ENCODE results near the gene TMCO4.
A peak's percentile ranks its signal among the peaks of the same experiment; 100 is the strongest.

The TMCO4 gene

DNA sequence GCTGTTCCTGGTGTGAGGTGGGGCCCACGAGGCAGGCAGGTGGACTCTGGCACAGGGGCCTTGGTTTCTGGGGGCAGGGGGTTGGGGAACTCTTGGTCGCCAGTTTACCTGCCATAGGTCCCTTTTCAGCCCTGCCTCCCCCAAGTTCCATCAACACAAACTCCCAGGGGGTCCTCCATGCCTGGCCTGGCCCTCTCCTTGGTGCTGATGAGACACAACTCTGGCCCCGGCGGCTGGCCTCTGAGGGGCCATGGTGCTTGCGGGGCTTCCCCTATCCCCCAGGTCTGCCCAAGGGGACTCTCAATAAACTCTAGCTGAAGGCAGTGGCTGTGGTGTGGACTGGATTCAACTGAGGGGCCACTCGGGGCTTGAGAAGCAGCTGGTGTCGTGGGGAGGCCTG, 119.1 kb downstream of the TMCO4 start:
- FAIRE-seq, result no peak

DNA sequence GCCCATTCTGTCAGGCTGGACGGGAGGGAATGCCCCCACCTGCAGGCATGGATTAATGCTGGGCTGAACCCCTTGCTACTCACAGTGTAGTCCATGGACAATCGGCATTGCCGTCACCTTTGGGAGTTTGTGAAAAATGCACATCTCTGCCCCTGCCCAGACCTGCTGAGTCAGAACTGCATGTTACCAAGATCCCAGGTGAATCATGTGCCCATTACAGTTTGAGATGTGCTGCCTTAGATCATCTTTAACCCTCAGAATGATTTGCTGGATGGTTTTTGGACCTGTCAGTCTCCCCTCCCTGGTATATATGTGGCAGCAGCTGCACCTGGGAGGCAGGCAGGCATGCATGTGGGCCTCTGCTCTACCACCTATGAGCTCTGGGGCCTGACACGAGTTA, 120.0 kb downstream of the TMCO4 start:
- no peak for FAIRE-seq

DNA sequence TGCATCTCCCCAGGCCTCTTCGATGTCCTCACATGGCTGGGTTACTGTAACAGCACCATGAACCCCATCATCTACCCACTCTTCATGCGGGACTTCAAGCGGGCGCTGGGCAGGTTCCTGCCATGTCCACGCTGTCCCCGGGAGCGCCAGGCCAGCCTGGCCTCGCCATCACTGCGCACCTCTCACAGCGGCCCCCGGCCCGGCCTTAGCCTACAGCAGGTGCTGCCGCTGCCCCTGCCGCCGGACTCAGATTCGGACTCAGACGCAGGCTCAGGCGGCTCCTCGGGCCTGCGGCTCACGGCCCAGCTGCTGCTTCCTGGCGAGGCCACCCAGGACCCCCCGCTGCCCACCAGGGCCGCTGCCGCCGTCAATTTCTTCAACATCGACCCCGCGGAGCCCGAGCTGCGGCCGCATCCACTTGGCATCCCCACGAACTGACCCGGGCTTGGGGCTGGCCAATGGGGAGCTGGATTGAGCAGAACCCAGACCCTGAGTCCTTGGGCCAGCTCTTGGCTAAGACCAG, 120.7 kb downstream of the TMCO4 start:
- no peak for FAIRE-seq

DNA sequence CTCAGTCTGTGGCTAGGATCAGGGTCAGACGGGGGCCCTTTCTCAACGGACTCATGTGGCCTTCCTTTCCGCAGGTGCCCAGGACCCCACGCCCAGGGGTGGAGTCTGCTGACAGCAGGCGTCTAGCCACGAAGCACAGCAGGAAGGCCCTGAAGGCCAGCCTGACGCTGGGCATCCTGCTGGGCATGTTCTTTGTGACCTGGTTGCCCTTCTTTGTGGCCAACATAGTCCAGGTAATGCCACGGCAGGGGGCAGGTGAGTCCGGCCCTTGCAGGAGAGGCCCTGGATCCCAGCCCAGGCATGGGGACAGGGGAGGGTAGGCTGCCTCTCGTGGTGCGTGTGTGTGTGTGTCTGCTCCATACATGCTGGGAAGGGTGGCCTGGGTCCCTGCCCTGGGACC, 121.2 kb downstream of the TMCO4 start:
- no peak for FAIRE-seq

DNA sequence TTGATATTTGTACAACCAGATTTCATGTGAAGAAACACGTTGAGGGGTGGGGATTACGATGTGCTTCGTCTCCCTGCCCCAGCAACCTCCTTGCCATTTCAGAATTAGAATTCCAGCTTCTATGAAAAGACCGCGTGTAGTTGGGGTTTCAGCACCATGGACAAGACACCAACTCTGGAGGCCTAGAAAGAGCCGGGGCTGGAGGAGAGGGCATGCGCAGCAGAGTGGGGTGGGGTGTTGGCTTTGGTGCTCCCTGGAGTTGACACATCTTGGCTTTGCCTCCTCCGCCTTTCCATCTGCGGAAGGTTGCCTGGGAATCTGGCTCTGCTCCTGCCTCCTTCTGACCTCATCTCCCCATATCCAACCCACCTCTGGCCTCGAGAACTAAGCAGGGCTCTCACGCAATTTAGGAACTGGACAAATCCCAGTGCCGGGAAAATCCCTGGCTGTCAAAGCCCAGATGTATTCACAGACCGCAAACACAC, 123.2 kb downstream of the TMCO4 start:
- FAIRE-seq, result no peak

DNA sequence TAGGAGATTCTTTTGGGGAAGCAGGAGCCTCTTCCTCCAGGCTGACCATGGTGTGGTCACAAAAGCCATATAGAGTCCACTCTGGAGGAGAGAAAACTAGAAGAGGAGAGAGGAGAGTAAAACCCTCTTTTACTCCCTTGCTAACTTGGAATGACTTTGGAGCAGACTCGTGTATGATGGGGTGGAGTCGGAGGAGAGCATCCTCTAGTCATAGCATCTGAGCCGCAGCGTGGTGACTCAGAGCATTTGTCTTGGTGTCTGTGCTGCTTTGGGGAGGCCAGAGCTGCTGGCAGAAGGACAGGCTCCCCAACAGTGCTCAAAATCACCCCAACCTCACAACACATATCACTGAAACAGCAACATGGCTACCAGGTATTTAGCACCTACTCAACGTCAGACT, 123.9 kb downstream of the TMCO4 start:
- no peak for FAIRE-seq

DNA sequence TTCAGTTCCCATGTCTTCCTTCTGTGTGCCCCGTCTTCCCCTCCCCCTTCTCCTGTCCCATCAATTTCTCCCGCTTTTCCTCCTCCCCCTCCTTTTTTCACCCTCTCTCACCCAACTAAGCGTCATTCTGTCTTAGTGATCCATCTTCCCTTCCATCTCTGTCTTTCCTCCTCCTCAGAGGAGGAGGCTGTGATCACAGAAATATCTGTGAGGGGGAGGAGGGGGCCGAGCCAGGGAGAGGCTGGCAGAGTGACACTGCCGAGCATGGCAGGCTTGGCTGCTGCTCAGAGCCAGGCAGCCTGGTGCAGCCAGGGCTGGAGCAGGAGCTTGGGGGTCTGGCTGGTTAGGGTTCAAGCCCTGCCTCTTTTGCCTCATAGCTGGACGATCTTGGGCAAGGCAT, 127.5 kb downstream of the TMCO4 start:
- no peak for FAIRE-seq

DNA sequence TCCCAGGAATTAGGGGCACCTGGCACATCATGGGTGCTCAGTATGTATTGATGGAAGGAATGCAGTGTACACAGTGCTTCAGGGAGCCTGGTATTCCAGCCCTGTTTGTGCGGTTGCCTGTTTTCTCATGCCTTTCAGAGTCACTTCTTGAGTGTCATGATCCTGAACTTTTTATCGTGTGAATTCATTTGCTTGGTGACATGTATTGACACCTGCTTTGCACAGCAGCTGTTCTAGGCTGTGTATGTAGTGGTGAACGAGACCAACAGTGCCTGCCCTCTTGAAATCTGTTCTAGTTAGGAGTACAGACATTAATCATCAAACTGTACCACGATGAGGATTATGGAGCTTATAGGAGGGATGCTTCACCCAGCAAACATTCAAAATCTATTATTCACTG, 128.9 kb downstream of the TMCO4 start:
- no peak for FAIRE-seq

DNA sequence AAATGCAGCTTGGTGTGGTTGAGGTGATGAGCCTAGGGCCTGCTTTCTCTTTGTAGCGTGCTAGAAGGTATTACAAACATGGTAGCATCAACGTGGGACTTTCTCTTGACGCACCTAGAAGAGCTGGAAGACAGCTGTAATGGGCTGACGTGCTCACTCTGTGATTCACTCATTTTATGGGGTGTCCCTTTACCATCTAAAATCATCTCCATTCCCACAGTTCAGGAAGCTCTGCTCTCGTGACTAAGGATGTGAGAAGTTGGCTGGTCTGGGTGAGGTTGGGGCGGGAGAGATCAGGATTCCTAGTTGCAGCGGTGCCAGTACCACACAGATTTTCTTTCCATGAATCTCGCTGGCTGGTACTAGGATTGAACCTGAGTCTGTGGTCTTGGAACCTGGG, 130.8 kb downstream of the TMCO4 start:
- no peak for FAIRE-seq

DNA sequence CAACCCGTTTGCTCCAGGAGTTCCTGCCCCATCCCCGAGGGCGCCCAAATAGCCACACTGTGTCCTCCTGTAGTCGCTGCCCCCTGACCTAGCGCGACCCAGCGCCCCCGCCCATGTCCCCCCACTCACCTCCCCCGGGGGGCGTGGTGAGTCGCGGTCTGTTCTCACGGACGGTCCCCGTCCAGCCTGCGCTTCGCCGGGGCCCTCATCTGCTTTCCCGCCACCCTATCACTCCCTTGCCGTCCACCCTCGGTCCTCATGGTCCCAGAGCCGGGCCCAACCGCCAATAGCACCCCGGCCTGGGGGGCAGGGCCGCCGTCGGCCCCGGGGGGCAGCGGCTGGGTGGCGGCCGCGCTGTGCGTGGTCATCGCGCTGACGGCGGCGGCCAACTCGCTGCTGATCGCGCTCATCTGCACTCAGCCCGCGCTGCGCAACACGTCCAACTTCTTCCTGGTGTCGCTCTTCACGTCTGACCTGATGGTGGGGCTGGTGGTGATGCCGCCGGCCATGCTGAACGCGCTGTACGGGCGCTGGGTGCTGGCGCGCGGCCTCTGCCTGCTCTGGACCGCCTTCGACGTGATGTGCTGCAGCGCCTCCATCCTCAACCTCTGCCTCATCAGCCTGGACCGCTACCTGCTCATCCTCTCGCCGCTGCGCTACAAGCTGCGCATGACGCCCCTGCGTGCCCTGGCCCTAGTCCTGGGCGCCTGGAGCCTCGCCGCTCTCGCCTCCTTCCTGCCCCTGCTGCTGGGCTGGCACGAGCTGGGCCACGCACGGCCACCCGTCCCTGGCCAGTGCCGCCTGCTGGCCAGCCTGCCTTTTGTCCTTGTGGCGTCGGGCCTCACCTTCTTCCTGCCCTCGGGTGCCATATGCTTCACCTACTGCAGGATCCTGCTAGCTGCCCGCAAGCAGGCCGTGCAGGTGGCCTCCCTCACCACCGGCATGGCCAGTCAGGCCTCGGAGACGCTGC, 133.9 kb downstream of the TMCO4 start:
- FAIRE-seq, result no peak

DNA sequence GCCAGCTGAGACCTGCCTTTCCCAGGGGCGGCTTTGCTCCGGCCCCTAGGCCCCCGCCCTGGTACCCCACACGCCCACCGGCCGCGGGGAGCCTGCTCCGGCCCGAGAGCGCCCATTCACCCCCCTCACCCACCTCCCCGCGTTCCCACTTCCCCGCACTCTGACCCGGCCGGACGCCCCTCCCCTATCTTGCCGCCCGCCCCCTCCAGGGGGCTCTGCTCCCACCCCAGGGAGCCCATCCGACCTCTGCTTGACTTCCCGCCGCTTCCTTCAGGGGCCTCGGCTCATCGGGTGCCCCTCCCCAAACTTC, 134.6 kb downstream of the TMCO4 start:
- FAIRE-seq, result no peak

DNA sequence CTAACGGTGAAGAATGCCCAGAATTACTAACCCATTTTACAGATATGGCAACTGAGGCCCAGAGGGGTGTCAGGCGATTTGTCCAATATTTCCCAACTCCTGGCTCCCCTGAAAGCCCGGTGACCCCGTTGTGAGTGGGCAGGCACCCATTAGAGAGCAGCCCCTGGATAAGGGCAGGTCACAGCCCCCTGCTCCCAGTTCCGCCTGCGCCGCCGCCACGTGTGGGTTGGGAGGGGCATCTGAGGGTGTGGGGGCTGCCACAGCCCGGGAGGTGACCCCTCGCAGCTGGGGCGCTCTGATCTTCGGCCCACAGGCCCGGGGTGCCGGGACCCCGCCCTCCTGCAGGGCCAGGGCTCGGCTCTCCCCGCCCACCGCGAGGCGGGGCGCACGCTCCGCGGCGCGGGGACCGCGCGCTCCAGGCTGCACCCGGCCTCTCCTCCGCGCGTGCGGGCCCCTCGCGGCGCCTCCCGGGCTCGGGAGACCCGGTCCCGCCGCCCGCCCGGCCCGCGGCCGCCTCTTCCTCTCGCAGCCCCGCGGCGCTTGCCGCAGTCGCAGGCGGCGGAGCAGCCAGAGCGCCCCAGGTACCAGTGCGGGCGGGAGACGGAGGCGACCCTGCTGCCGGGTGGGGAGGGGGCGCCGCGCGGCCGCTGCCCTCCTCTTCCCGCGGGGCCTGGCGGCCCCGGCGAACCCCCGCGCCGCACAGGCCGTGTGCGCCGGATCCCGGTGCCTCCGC, 135.1 kb downstream of the TMCO4 start, which contains the start of gene HTR6:
TSS of gene HTR6 (plus strand) at position 423 of the 733 bp plus-strand sequence. CDS start 879 bp downstream, outside the sequence.
- no peak for FAIRE-seq

DNA sequence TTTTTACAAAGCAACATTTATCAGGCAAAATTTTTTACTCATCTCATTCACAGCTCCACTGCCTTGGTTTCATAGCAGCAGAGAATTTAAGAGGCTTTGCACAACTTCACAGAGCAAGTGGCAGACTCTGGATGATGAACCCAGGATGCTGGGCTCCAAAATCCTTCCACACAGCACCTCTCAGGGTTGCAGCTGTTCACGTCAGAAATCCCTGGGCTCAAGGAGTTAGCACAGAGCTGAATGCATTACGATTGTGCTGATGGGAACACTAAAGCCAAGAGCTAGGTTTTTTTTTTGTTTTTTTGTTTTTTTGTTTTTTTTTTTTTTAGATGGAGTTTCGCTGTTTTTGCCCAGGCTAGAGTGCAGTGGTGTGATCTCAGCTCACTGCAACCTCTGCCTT, 137.4 kb downstream of the TMCO4 start:
- FAIRE-seq, result no peak

DNA sequence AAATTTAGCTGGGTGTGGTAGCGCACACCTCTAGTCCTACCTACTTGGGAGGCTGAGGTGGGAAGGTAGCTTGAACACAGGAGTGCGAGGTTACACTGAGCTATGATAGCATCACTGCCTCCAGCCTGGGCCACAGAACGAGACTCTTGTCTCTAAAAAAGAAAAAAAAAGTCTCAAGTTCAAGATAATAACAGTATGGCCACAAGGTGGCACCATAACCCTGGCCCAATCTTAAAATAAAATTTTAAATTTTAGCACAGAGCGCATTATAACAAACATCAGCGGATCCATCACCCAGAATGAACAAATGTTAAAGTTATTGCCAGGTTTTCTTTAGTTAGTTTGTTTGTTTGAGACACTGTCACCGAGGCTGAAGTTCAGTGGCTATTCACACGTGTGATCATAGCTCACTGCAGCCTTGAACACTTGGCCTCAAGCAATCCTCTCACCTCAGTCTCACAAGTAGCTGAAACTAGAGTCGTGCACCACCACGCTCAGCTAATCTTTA, 137.9 kb downstream of the TMCO4 start:
- FAIRE-seq, result peak; percentile 65

DNA sequence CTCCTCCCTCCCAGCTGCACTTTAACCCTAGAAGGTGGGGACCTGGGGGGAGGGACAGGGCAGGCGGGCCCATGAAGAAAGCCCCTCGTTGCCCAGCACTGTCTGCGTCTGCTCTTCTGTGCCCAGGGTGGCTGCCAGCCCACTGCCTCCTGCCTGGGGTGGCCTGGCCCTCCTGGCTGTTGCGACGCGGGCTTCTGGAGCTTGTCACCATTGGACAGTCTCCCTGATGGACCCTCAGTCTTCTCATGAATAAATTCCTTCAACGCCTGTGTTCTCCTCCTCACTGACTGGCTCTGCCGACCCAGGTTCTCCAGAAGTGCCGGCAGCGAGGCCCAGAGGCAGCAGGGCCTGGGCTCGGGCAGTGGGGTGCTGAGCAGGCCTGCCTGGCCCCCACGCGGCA, 141.5 kb downstream of the TMCO4 start:
- FAIRE-seq, result no peak

DNA sequence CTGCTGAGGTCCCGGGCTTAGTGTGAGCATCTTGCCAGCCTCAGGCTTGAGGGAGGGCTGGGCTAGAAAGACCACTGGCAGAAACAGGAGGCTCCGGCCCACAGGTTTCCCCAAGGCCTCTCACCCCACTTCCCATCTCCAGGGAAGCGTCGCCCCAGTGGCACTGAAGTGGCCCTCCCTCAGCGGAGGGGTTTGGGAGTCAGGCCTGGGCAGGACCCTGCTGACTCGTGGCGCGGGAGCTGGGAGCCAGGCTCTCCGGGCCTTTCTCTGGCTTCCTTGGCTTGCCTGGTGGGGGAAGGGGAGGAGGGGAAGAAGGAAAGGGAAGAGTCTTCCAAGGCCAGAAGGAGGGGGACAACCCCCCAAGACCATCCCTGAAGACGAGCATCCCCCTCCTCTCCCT, 142.2 kb downstream of the TMCO4 start:
- FAIRE-seq, result no peak

DNA sequence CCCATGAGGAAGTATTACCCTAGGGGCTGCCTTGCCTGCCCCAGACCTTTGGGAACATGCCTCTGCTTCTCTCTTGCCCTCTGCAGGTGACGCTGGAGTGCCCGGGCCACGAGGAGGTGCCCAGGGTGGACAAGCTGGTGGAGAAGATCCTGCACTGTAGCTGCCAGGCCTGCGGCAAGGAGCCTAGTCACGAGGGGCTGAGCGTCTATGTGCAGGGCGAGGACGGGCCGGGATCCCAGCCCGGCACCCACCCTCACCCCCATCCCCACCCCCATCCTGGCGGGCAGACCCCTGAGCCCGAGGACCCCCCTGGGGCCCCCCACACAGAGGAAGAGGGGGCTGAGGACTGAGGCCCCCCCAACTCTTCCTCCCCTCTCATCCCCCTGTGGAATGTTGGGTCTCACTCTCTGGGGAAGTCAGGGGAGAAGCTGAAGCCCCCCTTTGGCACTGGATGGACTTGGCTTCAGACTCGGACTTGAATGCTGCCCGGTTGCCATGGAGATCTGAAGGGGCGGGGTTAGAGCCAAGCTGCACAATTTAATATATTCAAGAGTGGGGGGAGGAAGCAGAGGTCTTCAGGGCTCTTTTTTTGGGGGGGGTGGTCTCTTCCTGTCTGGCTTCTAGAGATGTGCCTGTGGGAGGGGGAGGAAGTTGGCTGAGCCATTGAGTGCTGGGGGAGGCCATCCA, 142.8 kb downstream of the TMCO4 start:
- FAIRE-seq, result no peak

DNA sequence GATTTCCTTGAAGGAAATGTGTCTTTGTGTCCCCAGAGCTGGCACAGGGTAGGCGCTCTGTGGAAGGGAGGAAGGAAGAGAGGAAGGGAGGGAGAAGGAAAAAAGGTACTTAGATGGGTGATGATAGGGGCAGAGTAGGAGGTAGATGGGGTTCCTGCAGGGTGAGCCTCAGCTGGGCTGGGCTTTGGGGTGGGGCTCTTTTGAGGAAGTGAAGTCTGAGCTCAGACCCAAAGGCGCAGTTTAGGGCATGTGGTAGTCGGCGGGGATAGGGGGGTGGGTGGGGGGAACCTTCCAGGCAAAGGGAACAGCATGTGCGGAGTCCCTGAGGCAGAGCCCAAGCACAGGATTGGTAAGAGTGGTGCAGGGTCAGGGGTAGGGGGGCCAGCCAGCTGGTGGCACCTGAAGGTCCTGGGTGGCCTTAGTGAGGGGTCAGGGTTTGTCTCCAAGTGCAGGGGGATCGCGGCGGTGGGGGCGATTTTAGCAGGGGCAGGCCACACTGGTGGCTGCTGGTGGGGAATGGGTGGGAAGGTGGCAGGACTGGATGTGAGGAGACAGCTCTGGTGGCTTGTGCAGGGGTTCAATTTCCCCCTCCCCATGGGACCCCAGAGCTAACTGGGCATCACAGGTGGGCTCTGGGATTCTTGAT, 143.5 kb downstream of the TMCO4 start:
- no peak for FAIRE-seq

DNA sequence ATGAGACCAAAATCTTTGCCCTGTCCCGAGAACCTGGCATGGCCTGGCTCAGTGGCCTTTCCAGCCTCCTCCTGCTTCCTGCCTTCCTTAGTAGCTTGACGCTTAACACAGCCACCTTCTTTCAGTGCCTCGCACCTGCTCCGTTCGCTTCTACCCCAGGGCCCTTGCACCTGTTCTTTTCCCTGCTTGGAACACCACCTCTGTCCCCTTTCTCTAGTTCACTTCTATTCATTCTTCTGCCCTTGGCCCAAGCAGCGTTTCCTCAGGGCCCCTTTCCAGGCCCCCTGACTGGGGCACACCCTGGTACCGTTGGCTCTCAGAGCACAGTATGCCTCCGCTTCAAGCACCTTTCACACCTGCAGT, 144.0 kb downstream of the TMCO4 start:
- FAIRE-seq, result no peak

DNA sequence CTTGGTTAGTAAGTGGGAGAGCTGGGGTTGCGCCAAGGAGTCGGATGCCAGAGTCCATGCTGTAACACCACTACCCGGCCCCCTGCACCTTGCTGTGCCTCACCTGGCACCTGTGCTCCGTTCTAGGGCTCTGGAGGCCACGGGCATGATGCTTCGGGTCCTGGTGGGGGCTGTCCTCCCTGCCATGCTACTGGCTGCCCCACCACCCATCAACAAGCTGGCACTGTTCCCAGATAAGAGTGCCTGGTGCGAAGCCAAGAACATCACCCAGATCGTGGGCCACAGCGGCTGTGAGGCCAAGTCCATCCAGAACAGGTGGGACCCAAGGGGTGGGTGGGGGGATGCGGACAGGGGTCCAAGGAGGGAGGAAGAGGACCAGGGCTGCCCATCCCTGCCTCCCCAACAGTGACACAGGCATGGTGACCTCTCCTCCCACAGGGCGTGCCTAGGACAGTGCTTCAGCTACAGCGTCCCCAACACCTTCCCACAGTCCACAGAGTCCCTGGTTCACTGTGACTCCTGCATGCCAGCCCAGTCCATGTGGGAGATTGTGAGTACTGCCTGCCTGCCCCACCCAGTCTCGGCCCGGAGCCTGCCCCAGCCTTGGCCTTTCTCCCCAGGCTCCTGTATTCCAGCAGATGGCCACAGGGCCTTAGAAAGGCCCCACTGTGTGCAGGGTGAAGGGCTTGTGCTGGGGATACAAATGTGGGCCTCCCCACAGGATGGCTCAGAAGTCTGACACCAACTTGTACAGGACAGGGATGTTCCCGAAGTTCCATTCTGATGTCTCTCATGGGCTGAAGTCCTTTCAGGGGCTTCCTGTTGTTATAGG, 144.6 kb downstream of the TMCO4 start:
- FAIRE-seq, result no peak

DNA sequence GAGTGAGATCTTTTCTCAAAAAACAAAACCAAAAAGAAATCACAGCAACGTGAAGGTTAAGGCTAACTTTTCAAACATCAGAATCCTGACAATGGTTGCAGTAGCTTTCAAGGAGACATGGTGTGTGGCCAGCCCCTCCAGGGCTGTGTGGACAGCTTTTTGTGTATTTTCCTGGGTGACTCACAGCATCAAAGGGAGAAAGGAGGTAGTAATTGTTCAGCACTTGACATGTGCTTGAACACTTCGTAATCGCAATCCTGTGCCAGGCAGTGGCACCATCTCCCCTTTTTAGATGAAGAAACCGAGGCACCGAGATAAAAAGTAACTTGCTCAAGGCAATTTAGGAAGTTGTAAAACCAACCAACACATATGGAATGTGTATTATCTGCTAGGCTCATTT, 145.3 kb downstream of the TMCO4 start:
- no peak for FAIRE-seq

All from TTC549 (cell line).